GM18517 (cell line): ENCODE data around the gene MECR.

ENCODE experiments used
- ATAC-seq: cut with Tn5 transposase; IDR thresholded peaks from one replicate; pipeline ENCODE4 v1.9.1; 2021; ENCODE audit warnings: mild to moderate bottlenecking, moderate library complexity; ENCODE audit not compliant: unreplicated experiment

The MECR gene

GRCh38 chr1:29202584-29203340 is 28.0 kb downstream of the MECR start:
- peak; percentile 64 for ATAC-seq

- no peak for ATAC-seq
Observed at GRCh38 chr1:29202053-29202452, 28.7 kb downstream of the MECR start.

- ATAC-seq: no peak
Observed at GRCh38 chr1:29201595-29202051, 29.1 kb downstream of the MECR start.

GRCh38 chr1:29200906-29201594 is 29.7 kb downstream of the MECR start:
- ATAC-seq: no peak

- ATAC-seq: no peak
Observed at GRCh38 chr1:29197993-29198392, 32.7 kb downstream of the MECR start.

- no peak for ATAC-seq
Observed at GRCh38 chr1:29197590-29197924, 33.2 kb downstream of the MECR start.

- no peak for ATAC-seq
Observed at GRCh38 chr1:29196863-29197589, 33.7 kb downstream of the MECR start.

- ATAC-seq: no peak
Observed at GRCh38 chr1:29195881-29196291, 34.8 kb downstream of the MECR start.

- no peak for ATAC-seq
Observed at GRCh38 chr1:29193879-29194455, 36.8 kb downstream of the MECR start.

GRCh38 chr1:29190718-29191117 is 40.0 kb downstream of the MECR start:
- ATAC-seq: no peak

- ATAC-seq: no peak
Observed at GRCh38 chr1:29186707-29187106, 44.0 kb downstream of the MECR start.

GRCh38 chr1:29186252-29186651 is 44.5 kb downstream of the MECR start:
- no peak for ATAC-seq

GRCh38 chr1:29183287-29183686 is 47.4 kb downstream of the MECR start:
- ATAC-seq: no peak

GRCh38 chr1:29181413-29182225 is 49.1 kb downstream of the MECR start, which contains the start of gene SRSF4:
Gene SRSF4 (minus strand): TSS chr1:29181900. CDS start chr1:29181752, 148 bp downstream.
- peak; percentile 82 for ATAC-seq

- ATAC-seq: no peak
Observed at GRCh38 chr1:29180497-29181412, 50.0 kb downstream of the MECR start.

- no peak for ATAC-seq
Observed at GRCh38 chr1:29179641-29180184, 51.0 kb downstream of the MECR start.

GRCh38 chr1:29177022-29177705 is 53.6 kb downstream of the MECR start:
- no peak for ATAC-seq

GRCh38 chr1:29176576-29176975 is 54.2 kb downstream of the MECR start:
- ATAC-seq: no peak
